DOHH2 (cell line): ENCODE measurements around the gene ARID4B.
A peak's percentile ranks its signal among the peaks of the same experiment; 100 is the strongest.

Experiments
- H3F3A ChIP-seq: fragments of 200-600 bp; sonication (generic), shearing (Covaris generic); 2 replicates; pipeline ENCODE4 v1.6.0; 2016; ENCODE audit warnings: antibody characterized with exemption, mild to moderate bottlenecking; ENCODE audit not compliant: control insufficient read depth, insufficient read depth
- H3K27ac ChIP-seq: fragments of 200-600 bp; sonication (generic); 2 replicates; pipeline ENCODE4 v1.5.1; 2014; ENCODE audit warnings: low read depth, mild to moderate bottlenecking, low read length, moderate library complexity
- H3K27me3 ChIP-seq: fragments of 200-600 bp; sonication (generic); 2 replicates; pipeline ENCODE4 v1.6.1; 2014; ENCODE audit warnings: mild to moderate bottlenecking, low read length, mixed read lengths; ENCODE audit not compliant: control insufficient read depth
- H3K36me3 ChIP-seq: fragments of 200-600 bp; sonication (generic); 2 replicates; pipeline ENCODE4 v1.6.1; 2014; ENCODE audit warnings: mild to moderate bottlenecking, low read length, moderate library complexity, mixed read lengths; ENCODE audit not compliant: control insufficient read depth
- H3K4me1 ChIP-seq: fragments of 200-600 bp; sonication (generic); 2 replicates; pipeline ENCODE4 v1.6.1; 2014; ENCODE audit warnings: mild to moderate bottlenecking, low read length, mixed read lengths; ENCODE audit not compliant: control insufficient read depth
- H3K4me2 ChIP-seq: fragments of 200-600 bp; sonication (generic); 2 replicates; pipeline ENCODE4 v1.6.0; 2014; ENCODE audit warnings: mild to moderate bottlenecking, low read length, moderate library complexity
- H3K4me3 ChIP-seq: fragments of 200-600 bp; sonication (generic); 2 replicates; pipeline ENCODE4 v1.5.1; 2014; ENCODE audit warnings: mild to moderate bottlenecking, low read length, mixed read lengths
- H3K79me2 ChIP-seq: fragments of 200-600 bp; sonication (generic); 2 replicates; pipeline ENCODE4 v1.6.1; 2014; ENCODE audit warnings: mild to moderate bottlenecking, low read length, mixed read lengths; ENCODE audit not compliant: control insufficient read depth
- H3K9me2 ChIP-seq: fragments of 200-600 bp; sonication (generic); replicated peaks from 2 replicates; pipeline ENCODE4 v1.6.1; 2014; ENCODE audit warnings: mild to moderate bottlenecking, low read length, mixed read lengths; ENCODE audit not compliant: control insufficient read depth
- H3K9me3 ChIP-seq: fragments of 200-600 bp; sonication (generic); 2 replicates; pipeline ENCODE4 v1.6.1; 2014; ENCODE audit warnings: antibody characterized with exemption, low read length, mixed read lengths; ENCODE audit not compliant: control insufficient read depth, insufficient read depth
- H4K20me1 ChIP-seq: fragments of 200-600 bp; sonication (generic); 2 replicates; pipeline ENCODE4 v1.6.0; 2014; ENCODE audit warnings: low read depth, mild to moderate bottlenecking, antibody characterized with exemption, low read length, moderate library complexity; ENCODE audit not compliant: control insufficient read depth, insufficient read depth
- EZH2phosphoT487 ChIP-seq: fragments of 200-600 bp; sonication (generic); IDR thresholded peaks from 2 replicates; pipeline ENCODE4 v1.6.1; 2017; ENCODE audit warnings: borderline replicate concordance, mild to moderate bottlenecking, antibody characterized with exemption, low read length, moderate library complexity, mixed read lengths
- TF ChIP-seq, protein P1 (sequence below): fragments of 200-600 bp; sonication (generic); IDR thresholded peaks from one replicate; pipeline ENCODE4 v1.5.1; 2014; ENCODE audit warnings: antibody characterized with exemption, mild to moderate bottlenecking, low read depth, low read length; ENCODE audit not compliant: poor library complexity, severe bottlenecking

The ARID4B gene

DNA sequence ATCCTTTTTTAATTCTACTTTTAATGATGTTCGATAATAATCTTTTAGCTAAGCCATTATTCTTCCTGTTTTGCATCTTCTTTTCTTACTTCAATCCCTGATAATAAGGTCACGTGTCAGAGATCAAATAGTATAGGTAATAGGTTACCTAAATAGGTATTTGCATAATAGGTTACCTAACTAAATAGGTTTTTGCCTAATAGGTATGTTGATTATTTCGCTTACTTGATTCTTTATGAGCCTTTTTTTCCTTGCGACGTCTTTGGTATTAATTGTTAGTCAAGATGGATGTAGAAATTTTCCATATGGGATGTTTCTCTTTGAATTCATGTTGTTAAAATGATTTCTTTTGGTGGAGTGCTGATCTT is 2.9 kb upstream of the ARID4B start:
- Histone ChIP-seq H3K9me2 (no peaks in the 10 kb centered on the region), H4K20me1 (no peaks in the 10 kb centered on the region; the same call in 1 of the 2 replicates), H3F3A (peaks cover 10% of the 10 kb centered on the region), H3K4me1 (peaks cover 24% of the 10 kb centered on the region), H3K4me3 (peak overlapping the region; percentile 90), H3K79me2 (peaks cover 84% of the 10 kb centered on the region), H3K27me3 (no peaks in the 10 kb centered on the region), H3K4me2 (peak overlapping the region; percentile 84), H3K9me3 (no peaks in the 10 kb centered on the region), H3K36me3 (peaks cover 46% of the 10 kb centered on the region), H3K27ac (peak overlapping the region; percentile 86; the same call in 1 of the 2 replicates)
- TF ChIP-seq EZH2phosphoT487: no peak
- TF ChIP-seq, protein P1, sequence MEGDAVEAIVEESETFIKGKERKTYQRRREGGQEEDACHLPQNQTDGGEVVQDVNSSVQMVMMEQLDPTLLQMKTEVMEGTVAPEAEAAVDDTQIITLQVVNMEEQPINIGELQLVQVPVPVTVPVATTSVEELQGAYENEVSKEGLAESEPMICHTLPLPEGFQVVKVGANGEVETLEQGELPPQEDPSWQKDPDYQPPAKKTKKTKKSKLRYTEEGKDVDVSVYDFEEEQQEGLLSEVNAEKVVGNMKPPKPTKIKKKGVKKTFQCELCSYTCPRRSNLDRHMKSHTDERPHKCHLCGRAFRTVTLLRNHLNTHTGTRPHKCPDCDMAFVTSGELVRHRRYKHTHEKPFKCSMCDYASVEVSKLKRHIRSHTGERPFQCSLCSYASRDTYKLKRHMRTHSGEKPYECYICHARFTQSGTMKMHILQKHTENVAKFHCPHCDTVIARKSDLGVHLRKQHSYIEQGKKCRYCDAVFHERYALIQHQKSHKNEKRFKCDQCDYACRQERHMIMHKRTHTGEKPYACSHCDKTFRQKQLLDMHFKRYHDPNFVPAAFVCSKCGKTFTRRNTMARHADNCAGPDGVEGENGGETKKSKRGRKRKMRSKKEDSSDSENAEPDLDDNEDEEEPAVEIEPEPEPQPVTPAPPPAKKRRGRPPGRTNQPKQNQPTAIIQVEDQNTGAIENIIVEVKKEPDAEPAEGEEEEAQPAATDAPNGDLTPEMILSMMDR: no peak

DNA sequence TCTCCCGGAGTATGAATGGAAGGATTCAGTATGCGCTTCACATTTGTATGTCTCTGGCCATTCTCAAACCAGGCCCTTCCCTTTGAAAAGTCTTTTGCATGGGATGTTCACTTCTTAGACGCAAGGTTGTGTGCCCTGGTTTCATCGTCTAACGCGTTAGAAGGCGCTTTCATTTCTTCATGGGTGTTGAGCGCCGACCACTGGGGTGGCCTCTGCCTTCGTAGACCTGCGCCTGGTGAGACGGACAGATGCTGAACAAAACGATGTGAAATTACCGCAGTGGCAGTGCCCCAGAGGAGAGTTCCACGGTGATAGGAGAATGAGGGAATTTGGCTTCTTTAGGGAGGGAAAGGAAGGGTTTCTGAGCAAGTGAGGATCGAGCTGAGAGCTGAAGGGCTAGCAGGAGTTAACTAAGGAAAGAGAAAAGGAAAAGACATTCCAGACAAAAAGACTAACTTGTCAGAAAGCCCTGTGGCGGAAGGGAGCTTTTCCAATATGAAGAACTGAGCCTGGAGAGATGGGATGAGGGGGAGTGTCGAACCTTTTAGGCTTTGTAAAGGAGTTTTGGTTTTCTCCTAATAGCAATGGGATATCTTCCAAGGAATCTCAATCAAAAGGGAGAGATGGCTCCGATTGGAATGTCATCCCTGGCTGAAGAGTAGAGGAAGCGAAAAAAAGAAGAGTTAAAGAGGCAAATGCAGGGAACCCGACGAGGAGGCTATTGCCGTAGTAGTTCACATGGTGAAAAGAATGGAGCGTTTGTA is 1.3 kb upstream of the ARID4B start:
- peaks cover 17% of the 10 kb centered on the region for H3F3A ChIP-seq
- peak overlapping the region; percentile 90 for H3K4me3 ChIP-seq
- H3K9me2 ChIP-seq: no peaks in the 10 kb centered on the region
- TF ChIP-seq, protein P1: peak; percentile 55
- no peak for TF ChIP-seq EZH2phosphoT487
- H3K79me2 ChIP-seq: peaks cover 91% of the 10 kb centered on the region
- H4K20me1 ChIP-seq: peaks cover 4% of the 10 kb centered on the region
- peak overlapping the region; percentile 86 for H3K27ac ChIP-seq
- H3K4me2 ChIP-seq: peak overlapping the region; percentile 84
- peaks cover 39% of the 10 kb centered on the region for H3K4me1 ChIP-seq
- peaks cover 52% of the 10 kb centered on the region for H3K36me3 ChIP-seq
- H3K27me3 ChIP-seq: no peaks in the 10 kb centered on the region
- H3K9me3 ChIP-seq: no peaks in the 10 kb centered on the region

DNA sequence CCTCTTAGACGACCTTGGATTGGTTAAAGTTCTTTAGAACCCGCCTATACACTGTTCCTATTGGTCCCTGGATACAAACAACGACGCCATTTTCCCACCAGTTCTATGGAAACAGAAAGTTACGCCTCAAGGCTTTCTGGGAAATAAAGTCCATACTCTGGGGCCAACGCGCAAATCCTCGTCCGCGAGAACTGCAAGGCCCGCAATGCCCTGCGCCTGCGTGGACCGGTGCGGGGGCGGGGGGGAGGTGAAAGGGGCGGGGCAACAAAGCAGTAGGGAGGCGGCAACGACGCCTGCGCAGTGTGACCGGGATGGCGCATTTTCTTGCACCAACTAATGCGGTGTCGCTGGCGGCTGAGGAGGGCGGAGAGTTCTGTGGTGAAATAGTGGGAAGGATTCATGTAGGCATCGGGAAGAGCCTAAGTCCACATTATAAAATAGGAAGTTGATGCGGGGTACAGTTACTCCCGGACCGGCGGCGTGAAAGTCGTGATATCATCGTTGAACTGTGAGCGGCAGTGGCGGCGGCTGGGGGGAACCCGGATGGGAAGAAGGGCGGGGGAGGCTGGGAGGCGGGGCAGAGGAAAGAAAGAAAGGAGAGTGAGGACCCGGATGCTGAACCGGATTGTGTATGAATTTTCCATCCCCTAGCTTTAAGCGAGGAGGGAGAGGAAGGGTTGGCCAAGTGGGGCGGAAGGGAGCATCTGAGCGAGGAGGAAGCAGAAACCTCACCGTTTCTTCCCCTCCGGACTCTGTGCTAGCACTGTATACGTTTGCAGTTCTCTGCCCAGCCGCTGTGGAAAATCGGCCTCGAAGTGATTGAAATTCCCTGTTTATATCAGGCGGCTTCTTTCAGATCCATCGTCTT is 526 bp upstream of the ARID4B start, which contains the start of gene GGPS1:
GGPS1 (plus strand) TSS at position 300 of the 868 bp plus-strand sequence. CDS start 6,695 bp downstream, outside the sequence.
- TF ChIP-seq, protein P1: no peak
- no peak for TF ChIP-seq EZH2phosphoT487
- Histone ChIP-seq H3K36me3 (peaks cover 57% of the 10 kb centered on the region), H3K27me3 (no peaks in the 10 kb centered on the region), H4K20me1 (peaks cover 9% of the 10 kb centered on the region), H3K4me1 (peaks cover 44% of the 10 kb centered on the region), H3K9me2 (no peaks in the 10 kb centered on the region), H3K4me3 (peak within 1 kb of the TSS; percentile 90), H3K79me2 (peaks cover 91% of the 10 kb centered on the region), H3K9me3 (no peaks in the 10 kb centered on the region), H3F3A (peaks cover 17% of the 10 kb centered on the region), H3K4me2 (peak within 1 kb of the TSS; percentile 84), H3K27ac (peak within 1 kb of the TSS; percentile 86)
